GM18520 (cell line): ENCODE measurements around the gene TFF3.

Source experiments
- ATAC-seq: cut with Tn5 transposase; IDR thresholded peaks from one replicate; pipeline ENCODE4 v1.9.1; 2021; ENCODE audit not compliant: unreplicated experiment

The TFF3 gene, protein sequence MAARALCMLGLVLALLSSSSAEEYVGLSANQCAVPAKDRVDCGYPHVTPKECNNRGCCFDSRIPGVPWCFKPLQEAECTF

DNA sequence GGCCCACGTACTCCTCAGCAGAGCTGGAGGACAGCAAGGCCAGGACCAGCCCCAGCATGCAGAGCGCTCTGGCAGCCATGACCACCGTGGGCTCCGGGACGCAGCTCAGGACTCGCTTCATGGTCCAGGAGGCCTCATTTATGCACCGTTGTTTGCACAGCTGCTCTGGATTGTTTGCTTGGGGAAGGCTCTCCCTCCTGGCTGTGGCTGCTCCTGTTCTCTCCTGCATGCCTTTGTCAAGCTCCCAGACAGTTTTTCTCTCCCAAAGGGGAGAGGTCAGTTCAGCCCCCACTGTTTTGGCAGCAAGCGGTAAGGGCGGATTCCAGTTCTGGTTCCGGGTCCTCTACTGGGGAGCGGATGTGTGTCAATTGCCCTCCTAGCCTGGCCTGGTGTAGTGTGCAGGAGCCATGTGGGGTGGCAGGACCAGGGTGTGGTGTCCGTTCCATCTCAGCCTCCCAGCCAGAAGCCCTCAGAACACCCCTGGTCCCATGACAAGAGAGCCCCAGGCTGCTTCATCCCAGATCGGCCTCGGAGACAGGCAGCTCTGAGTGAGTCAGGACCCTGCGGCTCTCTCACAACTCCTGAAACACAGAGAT lies at the start of gene TFF3:
TFF3 (minus strand) TSS at position 114 of the 596 bp plus-strand sequence; CDS start at position 79, 35 bp downstream.
- ATAC-seq: no peak

DNA sequence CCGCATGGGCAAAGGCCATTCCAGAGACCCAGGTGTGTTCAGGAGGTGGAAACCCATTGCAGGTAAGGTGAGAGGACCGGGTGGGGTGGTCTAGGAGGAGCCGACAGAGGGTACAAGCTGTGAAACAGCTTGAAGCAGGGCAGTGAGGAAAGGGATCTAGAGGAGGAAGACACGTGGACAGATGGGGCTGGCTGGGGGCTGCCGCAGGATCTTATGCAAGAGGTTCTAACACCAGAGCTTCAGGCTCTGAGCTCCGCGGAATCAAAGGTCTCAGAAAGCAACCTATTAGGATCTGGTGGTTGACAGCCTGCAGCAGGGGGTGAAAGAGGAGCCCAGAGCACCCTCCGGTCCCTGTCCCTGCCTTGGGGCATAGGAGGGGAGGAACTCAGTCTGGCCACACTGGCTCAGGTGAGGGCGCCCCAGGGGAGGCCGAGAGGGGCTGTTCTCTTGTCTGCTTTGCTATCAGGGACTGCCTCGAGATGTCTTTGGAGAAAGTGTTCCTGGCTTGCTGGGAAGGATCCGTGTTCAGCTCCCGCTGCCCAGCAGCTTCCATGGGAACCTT lies 49.2 kb upstream of the TFF3 start:
- ATAC-seq: no peak

DNA sequence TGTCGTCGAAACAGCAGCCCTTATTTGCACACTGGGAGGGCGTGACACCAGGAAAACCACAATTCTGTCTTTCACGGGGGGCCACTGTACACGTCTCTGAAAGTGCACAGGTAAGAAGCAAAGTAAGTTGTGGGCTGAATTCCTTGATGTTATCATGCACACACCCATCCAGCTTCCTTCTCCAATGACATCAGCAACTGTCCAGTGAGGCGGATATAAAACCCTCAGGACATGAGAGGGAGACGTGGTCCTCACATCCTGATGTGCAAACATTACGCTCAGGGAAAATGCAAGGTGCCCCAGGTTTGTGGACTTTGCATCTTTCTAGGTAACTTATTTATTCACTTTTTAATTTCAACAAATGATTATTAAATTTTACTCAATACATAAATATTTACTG lies 48.1 kb upstream of the TFF3 start:
- no peak for ATAC-seq

DNA sequence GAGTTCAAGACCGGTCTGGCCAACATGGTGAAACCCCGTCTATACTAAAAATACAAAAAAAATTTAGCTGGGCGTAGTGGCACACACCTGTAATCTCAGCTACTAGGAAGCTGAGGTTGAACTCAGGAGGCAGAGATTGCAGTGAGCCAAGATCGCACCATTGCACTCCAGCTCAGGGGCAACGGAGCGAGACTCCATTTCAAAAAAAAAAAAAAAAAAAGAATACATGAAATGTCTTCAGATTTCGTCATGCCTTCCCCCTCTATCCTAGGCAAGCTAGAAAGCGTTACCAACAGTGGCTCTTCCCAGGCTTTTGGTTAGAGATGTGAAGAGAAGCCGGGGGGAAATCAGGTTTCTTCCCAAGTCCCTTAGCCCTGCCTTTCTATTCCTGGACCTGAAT lies 47.5 kb upstream of the TFF3 start:
- ATAC-seq: no peak

DNA sequence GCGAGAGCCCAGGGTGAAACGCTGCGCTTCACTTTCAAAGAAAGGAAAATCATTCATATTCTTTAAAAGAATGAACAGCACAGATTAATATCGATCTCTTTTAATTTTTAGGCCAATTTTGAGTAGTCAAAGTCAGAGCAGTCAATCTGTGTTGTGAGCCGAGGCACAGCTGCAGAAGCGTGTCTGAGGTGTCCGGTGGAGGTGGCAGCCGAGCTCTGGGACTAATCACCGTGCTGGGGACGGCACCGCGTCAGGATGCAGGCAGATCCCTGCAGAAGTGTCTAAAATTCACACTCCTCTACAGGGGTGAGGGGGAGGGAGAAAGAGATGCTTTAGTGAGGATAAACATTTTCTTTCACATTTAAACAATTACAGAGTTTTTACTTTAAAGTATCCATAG lies 47.0 kb upstream of the TFF3 start:
- ATAC-seq: no peak

DNA sequence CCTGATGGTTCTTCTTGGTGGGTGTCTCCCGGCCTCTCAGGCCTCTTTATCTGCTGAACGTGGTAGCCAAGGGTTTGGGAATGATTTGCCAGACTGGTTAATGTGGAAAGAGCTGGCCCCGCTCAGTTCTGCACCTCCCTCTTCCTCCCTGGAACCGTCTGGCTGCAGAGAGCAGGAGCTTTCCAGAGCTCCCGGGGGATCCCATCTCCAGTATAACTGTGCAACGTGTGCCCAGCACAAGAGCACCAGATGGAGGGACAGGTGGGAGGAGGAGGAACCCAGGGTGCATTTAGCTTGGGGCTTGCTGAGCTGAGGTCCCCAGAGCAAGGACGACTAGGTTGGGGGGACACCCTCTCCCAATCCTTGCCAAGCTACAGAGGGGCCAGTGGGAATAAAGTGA lies 46.1 kb upstream of the TFF3 start:
- no peak for ATAC-seq

DNA sequence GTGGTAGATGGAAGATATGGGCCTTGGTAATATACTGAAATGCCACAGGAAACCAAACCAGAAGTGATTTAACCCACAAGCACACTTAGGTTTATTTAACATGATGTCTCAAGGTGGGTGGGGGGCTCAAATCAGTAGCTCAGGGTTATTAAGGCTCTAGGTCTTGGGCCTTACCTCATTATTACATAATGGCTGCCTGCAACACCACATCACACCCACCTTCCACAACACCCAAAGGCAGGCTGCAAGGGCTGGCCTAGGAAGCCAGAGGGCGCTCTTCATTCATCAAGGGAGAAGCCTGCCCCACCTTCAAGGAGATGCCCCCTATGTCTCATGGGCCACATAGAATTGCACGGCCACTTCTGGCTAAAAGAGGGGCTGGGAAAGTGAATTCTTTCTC lies 45.1 kb upstream of the TFF3 start:
- ATAC-seq: no peak

DNA sequence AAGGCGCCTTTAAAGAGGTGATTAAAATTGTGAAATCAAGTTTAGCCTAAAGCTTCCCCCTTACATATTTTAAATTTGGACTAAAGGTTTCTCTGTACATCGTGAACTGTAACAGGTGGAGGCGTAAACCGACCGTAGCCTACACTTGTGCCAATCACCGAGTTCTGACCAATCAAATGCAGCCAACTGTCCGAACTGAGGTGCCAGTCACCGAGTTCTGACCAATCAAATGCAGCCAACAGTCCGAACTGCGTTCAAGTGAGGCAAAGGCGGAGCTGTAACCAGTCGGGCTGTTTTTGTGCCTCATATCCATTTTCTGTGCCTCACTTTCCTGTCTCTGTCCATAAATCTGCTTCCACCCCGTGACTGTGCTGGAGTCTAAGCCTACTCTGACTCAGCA lies 43.7 kb upstream of the TFF3 start:
- no peak for ATAC-seq

DNA sequence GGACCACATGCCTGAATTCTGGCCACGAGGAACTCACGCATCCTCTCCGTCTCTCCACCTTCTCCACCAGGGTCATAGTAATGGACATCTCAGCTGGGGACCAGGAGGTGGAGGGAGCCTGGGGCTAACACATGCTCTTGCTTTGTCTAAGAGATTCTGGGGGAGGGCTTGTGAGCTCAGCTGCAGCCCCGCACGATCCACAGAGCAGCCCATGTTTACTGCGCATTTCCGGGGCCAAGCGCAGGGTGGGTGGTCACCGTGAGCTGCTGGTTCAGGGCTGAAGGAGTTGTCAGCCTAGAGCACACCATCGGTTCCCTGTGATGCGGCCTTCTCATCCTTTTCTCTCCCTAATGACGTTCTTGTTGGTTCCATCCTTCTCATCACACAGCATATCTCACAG lies 43.1 kb upstream of the TFF3 start:
- no peak for ATAC-seq

DNA sequence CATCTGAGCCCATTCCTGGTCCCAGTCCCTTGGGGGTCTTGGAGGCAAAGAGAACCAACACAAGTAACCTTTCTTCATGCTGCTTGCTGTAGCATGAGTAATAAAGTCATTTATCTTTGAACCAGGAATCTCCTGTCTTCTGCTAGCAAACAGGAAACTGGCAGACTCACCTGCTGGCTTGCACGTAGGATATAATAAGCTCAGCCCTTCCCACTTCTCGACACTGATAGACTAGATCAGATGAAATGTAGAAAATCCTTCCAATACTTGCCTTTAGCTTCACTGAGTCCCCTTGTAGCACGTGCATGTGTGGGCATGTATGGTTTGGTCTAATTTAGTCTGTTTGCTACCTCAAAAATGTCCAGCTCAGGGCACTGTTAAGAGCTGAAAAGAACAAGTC lies 42.1 kb upstream of the TFF3 start:
- no peak for ATAC-seq

DNA sequence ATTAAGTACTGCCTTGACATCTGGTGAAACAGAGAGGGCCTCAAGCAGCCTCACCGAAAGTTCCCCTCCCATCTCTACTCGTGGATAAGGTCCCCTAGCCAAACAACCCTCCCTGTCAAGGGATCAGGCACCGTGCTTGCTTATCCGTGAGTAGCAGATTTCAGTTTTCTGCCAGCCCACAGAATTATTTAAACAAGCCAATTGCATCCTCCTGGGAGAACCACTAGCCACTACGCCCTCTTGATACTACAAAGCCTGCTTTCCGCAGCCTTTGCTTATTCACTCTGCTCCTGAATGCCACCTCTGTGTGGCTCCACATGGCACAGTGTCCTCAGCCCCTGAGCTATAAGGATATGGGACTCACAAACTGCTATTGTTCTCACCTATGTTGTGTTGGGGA lies 41.4 kb upstream of the TFF3 start:
- no peak for ATAC-seq

DNA sequence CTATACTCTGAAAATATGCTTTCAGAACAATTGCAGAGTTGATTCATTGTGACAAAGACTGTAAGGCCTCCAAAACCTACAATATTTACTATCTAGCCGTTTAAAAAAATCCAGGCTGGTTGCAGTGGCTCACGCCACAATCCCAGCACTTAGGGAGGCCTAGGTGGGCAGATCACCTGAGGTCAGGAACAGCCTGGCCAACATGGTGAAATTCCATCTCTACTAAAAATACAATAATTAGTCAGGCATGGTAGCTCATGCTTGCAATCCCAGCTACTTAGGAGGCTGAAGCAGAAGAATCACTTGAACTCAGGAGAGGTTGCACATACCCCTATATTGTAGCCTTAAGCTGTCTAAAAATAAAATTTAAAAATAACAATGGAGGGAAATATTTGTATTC lies 40.8 kb upstream of the TFF3 start:
- ATAC-seq: no peak

DNA sequence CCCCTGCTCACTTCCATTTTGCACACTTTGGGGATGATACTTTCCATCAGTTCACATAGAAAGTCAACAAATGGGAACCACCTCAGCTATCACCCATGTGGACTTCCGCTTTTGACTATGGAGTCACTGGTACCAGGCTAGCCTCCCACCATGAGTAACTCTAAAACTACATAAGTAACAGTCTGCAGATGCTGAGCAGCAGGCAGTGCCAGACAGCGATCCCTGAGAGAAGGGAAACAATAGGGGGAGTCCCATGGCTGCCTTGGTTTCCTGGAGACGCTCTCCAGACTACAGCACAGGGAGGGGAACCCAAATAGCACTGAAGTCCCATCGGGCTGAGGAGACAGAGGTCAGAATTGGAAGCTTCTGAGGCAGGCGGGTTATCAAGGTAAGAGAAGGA lies 38.4 kb upstream of the TFF3 start:
- ATAC-seq: no peak

DNA sequence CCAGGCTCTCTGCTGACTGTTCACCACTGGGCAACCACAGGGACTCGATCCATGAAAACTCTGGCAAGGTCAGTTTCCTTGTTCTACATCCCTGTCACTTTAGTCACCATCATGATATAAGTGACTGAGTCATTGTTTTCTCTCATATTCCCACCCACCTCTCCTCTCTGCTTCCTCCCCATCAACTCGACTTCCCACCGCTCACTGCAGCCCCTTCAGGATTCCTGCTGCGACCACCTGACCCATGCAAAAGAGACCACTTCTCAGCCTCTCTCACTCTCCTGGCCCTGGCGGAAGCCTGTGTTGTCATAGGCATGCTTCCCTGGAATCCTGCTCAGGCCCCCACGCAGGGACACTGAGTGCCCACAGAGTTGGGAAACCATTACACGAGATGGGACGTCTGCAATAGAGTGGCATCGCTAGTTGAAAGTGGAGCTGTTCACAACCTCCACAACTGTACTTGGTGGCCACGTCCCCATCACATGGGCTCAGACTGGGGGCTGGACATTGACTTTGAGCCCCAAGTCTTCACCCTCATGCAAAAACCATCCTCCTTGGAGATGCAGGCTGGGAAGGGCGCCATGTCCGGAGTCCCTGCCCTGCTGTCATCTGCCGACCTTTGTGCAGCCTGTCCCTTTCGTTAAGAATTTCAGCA lies 37.4 kb upstream of the TFF3 start:
- ATAC-seq: no peak

DNA sequence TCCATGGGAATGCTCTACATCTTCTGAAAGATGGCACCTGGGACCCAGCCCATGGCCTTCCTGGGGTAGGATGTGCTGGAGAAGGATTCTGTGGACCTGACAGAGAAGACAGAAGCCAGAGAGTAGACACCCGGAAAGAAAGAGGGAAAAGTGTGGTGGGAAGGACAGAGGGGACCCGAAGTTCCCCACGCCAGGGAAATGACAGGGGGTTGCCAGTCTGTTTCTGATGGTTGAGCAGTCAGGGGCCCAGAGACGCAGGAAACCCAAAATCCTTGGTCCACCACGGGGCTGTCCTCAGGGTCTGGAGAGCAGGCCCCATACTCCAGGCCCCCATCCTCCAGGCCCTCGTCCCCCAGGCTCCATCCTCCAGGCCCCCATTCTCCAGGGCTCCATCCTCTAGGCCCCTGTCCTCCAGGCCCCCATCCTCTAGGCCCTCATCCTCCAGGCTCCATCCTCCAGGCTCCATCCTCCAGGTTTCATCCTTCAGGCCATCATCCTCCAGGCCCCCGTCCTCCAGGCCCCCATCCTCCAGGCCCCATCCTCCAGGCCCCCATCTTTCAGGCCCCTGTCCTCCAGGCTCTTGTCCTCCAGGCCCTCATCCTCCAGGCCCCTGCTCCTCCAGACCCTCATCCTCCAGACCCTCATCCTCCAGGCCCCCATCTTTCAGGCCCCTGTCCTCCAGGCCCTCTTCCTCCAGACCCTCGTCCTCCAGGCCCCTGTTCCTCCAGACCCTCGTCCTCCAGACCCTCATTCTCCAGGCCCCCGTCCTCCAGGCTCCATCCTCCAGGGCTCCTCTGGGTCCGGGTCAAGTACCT lies 36.6 kb upstream of the TFF3 start:
- ATAC-seq: no peak

DNA sequence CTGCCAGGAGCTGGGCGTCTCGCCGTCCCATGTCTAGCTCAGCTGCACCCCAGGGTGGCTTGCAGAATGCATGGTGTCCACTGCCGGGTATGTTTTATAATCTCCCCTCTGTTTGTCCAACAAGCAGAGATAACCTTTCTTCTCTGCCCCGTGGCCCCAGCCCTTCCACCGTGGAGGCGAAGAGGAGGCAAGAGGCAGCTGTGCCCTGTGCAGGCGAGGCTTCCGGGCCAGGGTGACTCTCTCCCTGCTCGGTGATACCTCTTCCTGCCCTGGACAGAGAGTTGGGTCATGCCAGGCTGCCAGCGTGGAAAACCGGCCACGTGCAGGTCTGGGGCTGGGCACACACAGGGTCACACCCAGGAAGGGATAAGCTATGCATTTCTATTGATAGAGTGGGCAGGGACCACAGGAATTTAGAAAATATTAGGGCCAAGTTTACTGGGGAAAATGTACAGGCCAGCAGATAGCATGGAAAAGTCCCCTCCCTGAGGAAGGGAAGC lies 35.8 kb upstream of the TFF3 start, which contains the start of gene TFF2:
TFF2 (minus strand) TSS at position 68 of the 500 bp plus-strand sequence; CDS start at position 31, 37 bp downstream.
- no peak for ATAC-seq

DNA sequence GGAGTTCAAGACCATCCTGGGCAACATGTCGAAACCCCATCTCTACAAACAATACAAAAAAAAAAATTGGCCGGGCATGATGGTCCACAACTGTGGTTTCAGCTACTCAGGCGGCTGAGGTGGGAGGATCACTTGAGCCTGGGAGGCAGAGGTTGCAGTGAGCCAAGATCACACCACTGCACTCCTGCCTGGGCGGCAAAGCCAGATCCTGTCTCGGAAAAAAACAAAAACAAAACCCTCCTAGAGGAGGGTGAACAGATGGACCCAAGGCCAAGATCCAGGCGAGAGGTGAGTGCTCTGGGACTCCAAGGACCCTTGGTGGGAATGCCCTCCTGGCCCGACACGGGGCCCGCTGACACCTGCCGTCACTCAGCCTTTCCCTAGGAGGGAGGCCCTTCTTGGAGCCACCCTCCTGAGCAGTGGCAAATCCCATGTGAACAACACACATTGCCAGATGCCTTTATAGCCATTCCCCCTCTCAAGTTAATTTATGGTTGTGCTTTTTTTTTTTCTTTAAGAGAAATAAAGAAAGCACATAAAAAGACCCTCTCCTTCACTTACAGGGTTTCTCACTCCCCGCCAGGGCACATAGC lies 35.2 kb upstream of the TFF3 start:
- ATAC-seq: no peak

DNA sequence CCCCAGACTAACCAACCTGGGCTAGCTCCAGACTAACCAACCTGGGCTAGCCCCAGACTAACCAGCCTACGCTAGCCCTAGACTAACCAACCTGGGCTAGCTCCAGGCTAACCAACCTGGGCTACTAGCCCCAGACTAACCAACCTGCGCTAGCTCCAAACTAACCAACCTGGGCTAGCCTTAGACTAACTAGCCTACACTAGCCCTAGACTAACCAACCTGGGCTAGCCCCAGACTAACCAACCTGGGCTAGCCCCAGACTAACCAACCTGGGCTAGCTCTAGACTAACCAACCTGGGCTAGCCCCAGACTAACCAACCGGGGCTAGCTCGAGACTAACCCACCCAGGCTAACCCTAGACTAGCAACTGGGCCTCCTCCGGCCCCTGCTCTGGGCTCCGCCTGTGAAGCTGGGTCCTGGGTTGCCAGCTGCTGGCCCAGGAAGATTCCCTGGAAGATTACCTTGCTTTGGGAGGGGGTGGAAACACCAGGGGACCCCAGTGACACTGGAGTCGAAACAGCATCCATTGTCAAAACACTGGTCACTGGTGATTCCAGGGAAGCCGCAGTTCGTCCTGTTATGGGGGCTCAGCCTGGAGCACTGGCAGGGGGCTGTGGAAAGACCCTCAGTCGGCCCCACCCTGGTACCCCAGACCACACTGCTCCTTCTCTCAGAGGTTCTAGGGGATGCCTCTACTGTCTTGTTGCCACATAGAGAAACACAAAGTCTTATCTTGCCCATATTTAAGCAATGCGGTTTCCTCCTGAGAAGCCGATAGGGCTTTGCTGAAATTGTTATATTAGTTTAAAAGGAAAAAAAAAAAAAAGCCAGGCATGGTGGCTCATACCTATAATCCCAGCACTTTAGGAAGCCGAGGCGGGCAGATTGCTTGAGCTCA lies 34.5 kb upstream of the TFF3 start:
- ATAC-seq: no peak

DNA sequence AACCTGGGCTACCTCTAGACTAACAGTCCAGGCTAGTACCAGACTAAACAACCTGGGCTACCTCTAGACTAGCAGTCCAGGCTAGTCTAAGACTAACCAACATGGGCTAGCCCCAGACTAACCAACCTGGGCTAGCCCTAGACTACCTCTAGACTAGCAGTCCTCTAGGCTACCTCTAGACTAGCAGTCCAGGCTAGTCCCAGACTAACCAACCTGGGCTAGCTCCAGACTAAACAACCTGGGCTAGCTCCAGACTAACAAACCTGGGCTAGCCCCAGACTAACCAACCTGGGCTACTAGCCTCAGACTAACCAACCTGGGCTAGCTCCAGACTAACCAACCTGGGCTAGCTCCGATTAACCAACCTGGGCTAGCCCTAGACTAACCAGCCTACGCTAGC lies 33.6 kb upstream of the TFF3 start:
- no peak for ATAC-seq
